HG03439 (cell line): ENCODE data around the gene CHPT1.

Experiments
- ATAC-seq: cut with Tn5 transposase; IDR thresholded peaks from one replicate; pipeline ENCODE4 v1.9.1; 2021; ENCODE audit warnings: mild to moderate bottlenecking, moderate library complexity; ENCODE audit not compliant: unreplicated experiment

Gene CHPT1

DNA sequence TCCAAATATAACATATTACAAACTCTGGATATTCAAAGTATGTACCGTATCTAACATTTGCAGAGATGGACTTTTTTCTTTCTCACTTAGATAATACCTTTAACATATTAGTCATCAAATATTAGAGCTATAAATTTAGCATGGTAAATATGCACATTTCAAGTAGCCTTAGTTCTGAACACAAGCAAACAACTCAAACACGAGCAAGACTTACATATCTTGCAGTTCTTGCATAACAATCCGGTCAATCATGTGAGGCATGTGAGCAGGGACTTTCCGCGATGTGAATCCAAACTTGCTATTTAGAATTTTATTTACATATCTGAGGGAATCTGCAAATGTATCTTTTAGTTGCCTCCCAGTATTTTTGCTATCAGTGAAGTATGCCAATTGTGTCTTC lies 63.9 kb downstream of the CHPT1 start:
- ATAC-seq: no peak

DNA sequence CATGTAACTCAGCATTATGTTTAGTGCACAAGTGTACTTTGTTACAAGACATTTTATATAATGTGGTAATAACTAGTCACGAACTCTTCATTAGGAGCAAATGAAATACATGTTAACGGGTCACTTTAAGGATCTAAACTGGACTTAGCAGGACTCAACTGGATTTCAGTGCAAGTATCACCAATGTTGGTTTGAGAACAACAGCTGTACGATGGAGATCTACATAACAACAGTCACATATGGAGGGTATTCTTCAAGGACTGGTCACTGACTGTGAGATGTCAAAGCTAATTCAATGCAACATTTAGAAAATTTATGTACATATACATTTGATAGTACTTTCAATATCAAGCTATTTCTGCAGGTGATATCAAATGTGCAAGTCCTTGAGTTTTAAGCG lies 64.3 kb downstream of the CHPT1 start:
- ATAC-seq: no peak

GRCh38 chr12:101763246-101763931 lies 65.9 kb downstream of the CHPT1 start:
- no peak for ATAC-seq

- ATAC-seq: no peak
Measured at GRCh38 chr12:101764051-101764792, 66.8 kb downstream of the CHPT1 start.

- ATAC-seq: no peak
Measured at GRCh38 chr12:101767537-101767936, 70.1 kb downstream of the CHPT1 start.

DNA sequence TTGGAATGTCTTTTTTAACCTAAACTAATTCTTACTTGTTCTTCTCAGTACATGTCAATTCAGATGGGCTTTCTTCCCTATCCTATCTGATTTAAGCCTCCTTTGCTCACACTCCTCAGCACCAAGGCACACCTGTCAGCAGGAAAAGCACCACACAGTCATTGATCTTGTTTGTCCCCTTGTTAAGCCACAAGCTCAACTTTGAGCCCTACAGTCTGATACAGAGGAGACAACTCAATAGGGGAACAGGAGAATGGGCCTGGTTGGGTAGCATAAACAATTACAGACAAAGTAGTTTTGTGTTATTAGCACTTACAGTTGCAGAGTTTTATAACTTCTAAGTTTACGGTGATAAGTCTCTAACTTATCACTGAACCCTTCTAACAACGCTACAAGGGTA lies 71.3 kb downstream of the CHPT1 start:
- no peak for ATAC-seq

GRCh38 chr12:101769865-101770264 lies 72.4 kb downstream of the CHPT1 start:
- no peak for ATAC-seq

DNA sequence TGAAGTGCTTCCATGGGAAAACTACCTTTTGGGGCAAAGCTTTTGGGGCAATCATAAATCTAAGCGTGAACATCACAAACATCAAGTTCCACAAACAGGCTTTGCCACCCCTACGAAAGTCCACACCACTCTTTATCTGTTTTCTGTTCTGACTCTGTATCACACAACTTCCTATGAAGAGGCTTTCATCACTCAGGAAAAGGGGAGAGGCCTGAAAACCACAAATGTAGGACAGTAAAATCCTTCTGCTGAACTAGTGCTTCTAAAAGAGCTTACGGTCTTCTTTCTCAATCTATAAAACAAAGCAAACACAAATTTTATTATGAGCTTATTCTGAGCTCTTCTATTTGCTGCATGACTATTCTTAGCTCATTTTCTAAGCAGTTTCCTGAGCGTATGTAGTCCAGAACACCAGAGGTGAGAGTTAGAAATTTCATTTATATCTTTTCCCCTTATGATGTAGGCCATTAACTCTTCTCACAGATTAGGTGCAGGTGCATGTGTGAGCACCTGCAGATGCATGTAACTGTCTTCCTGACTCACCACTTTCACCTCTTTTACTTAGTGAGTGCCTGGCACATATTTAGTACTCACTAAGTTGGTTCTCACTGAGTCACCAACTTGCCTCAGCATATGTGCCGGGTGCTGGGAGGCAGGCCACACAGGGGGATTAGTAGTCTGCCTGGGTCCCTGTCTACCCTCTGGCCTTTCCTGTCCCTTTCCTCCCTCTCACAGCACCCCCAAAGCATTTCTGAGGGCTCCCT lies 74.8 kb downstream of the CHPT1 start:
- ATAC-seq: no peak

DNA sequence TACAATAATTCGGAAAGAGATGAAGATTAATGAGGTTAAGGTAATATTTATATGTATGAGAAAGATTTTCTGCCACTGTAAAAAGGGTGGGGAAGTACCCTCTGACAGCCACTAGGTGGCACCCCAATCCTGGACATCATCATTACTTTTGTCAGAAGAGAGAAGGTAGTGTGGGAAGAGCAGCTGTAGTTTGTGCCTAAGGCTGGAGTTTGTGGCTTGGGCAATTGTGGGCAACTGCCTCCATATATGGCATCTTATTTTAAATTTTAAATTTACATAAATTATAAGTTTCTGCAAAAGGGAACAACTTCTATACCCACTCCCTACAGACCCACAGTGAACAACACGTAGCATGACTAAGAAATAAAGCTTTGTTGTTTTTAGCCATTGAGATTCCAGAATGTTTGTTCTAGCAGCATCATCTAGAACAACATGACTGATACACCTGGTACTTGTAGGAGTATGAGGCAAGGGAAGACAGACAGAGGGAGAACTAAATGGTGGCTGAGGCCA lies 76.3 kb downstream of the CHPT1 start:
- ATAC-seq: peak; percentile 61

DNA sequence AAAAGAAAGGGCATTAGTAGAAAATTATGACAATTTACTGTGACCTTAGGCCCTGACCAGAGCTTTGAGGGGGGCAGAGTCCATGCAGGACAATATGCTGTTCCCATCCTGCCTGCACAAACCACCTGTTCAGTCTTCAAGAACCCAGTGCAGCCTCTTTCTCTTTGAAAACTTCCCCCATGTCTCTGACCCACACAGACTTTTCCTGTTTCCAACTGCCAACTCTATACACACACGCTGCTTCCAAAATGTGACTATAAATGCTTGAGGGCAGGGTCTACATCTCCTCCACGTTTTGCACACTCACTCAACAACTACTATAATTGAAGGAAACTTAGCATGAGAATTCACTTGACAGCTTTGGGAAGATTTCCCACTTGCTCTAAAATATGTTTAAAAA lies 78.4 kb downstream of the CHPT1 start:
- ATAC-seq: no peak

GRCh38 chr12:101777485-101777884 lies 80.0 kb downstream of the CHPT1 start:
- no peak for ATAC-seq

GRCh38 chr12:101777978-101778377 lies 80.5 kb downstream of the CHPT1 start:
- ATAC-seq: no peak
